M059J (cell line): ENCODE data around the gene RND1. TPM values are rescaled to one million over a fixed set of nuclear protein-coding genes. Genes with fewer than 3 reads are reported as not detected.
A peak's percentile ranks its signal among the peaks of the same experiment; 100 is the strongest.
"Not testable (repeated sequence)": the region's sequence is repeated elsewhere in the genome, so short reads cannot be mapped to it uniquely, and the experiment has no call there.

ENCODE experiments used
- DNase-seq: peaks from one replicate; pipeline ENCODE4 v3.0.0-alpha.2; 2012; ENCODE audit warnings: low read depth
- total RNA-seq: library from RNA; depleted of rRNA; stranded (reverse); fragments of >200 nt; shearing (Covaris generic); gene quantifications from 2 replicates; pipeline ENCODE4 v1.2.3, GENCODE V29; 2014

Gene RND1
- total RNA-seq, 1 experiment from 2014 or later: 0.20 TPM

DNA sequence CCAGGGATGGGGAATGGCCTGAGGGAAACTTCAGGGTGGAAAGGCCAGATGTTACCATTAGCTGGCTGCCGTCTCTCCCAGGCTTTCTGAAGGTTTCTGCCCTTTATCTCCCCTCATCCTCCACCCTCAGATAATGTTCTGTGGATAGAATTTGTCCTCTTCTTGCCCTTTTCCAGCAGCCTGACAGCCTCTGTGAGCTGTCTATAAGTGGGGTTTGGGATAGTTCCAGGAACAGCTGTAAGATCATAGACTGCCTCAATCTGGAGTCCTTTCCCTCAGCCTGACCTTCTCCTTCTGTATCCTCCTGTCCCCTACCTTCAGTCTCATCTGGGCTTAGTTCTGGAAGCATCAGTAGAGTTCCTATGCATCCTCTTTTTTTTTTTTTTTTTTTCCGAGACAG, 2.8 kb upstream of the RND1 start:
- DNase-seq: no peak

GRCh38 chr12:48866052-48866711, 512 bp upstream of the RND1 start:
- DNase-seq: no peak

DNA sequence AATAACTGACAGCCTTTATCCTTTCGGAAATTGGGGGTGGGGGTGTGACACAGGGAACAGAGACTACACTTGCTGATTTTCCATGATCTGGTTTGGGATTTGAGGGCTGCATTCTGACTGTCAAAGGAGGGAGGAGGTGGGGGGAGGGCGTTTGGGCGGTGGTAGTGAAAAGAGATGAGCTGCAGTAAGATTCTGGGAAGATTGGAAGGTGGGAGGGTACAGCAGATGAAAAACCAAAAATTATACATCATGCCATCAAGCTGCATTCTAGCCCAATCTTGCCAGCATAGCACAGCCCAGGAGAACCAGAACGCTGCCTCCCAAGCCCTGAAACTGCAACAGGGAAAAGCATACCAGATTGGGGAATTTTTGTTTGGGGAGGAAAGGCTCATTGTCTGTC, 2.4 kb downstream of the RND1 start:
- DNase-seq: no peak

DNA sequence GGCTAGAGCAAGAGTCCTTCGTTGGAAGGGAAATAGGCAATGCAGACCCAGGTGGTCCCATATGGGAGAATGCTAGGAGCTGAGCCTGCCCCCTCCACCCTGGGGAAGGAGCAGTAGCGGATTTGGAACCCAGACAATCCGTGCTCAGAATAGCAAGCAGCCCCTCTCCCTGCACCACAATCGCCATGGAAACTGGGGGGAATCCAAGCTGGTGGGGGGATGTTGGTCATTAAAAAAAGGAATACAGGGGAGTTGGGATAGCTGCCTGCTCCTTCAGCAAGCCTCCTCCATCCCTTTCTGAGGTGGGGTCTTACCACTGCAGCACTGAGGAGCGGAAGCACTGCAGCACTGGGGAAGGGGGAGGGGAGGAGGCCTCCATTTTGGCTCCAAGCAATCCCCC, 2.9 kb downstream of the RND1 start:
- DNase-seq: no peak

DNA sequence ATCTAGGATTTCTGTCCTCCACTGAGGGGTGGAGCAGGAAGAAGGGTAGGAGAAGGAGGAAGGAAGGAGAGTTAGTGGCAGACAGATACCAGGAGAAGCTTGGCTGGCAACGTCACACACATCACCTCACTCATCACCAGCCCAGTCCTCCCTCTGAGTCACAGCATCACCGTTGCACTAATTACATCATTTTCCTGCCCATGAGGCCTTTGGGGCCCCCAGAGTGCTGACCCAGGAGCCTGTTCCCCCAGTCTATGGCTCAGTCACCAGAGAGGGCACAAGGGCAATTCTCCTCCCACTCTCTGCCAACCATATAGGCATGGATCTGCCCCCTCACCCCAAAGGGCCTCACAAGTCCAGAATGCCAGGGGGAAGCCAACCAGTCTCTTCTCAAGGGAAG, 4.6 kb downstream of the RND1 start:
- no peak for DNase-seq

DNA sequence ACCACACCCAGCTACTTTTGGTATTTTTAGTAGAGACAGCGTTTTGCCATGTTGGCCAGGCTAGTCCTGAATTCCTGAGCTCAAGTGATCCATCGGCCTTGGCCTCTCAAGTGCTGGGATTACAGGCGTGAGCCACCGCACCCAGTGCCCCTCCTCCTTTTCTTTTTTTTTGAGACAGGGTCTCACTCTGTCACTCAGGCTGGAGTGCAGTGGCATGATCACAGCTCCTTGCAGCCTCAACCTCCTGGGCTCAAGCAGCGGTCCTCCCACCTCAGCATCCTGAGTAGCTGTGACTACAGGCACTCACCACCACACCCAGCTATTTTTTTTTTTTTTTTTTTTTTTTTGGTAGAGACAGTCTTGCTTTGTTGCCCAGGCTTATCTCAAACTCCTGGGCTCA, 5.4 kb downstream of the RND1 start:
- not testable (repeated sequence) for DNase-seq

DNA sequence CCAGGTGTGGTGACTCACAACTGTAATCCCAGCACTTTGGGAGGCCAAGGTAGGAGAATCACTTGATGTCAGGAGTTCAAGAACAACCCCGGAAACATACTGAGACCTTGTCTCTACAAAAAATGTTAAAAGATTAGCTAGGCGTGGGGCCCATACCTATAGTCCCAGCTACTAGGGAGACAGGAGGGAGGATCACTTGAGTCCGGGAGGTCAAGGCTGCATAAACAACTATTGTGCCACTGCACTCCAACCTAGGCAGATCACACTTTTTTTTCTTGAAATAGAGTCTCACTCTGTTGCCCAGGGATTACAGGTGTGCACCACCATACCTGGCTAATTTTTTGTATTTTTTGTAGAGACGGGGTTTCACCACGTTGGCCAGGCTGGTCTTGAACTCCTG, 6.1 kb downstream of the RND1 start:
- DNase-seq: no peak

GRCh38 chr12:48858043-48858442, 7.6 kb downstream of the RND1 start:
- no peak for DNase-seq

DNA sequence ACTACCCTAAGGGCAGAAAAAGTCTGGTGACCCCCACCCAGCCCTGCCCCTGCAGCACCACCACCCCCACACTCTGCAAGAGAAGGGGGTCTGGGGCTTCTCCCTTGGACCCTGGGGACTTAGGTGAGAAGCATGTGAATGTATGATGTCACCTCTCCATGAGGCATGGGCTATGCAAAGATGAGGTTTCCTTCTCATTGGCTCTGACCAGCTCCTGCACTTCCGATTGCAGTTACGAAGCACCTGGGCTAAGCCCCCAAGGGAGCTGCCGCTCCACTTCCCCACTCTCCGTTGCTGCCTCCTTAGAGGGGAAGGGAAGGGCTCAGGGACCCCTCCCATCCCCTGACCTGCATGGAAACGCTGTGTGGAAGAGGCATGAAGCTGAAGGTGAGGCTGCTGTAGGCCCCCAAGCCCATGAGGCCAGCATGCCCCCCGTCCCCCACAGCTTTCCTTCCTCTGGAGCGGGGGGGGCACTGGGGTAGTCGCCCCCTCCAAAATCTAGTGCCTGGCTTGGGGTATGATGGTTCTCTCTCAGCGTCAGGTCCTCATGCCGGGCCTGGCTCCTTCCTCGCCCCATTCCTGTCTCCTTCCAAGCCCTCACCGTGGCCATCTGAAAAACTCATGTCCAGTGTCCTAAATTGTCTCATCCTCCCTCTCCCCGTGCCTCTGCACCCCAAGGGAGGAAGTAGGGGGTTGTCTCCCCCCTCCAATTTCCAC, 8.2 kb downstream of the RND1 start:
- DNase-seq: no peak

- no peak for DNase-seq
Observed at GRCh38 chr12:48856379-48856778, 9.3 kb downstream of the RND1 start.

GRCh38 chr12:48854932-48855331, 10.7 kb downstream of the RND1 start:
- DNase-seq: not testable (repeated sequence)

DNA sequence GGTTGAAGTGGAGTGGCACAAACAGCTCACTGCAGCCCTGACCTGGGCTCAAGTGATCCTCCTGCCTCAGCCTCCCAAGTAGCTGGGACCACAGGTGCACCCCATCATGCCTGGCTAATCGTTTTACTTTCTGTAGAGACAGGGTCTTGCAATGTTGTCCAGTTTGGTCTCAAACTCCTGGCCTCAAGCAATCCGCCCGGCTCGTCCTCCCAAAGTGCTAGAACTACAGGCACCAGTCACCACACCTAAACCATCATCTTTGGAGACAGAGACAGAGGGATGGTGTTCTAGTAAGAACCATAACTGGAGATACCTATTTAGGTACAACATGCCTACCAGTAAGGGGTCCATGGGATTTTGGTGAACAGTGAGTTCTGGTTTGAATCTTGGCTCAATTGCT, 11.2 kb downstream of the RND1 start:
- DNase-seq: no peak

DNA sequence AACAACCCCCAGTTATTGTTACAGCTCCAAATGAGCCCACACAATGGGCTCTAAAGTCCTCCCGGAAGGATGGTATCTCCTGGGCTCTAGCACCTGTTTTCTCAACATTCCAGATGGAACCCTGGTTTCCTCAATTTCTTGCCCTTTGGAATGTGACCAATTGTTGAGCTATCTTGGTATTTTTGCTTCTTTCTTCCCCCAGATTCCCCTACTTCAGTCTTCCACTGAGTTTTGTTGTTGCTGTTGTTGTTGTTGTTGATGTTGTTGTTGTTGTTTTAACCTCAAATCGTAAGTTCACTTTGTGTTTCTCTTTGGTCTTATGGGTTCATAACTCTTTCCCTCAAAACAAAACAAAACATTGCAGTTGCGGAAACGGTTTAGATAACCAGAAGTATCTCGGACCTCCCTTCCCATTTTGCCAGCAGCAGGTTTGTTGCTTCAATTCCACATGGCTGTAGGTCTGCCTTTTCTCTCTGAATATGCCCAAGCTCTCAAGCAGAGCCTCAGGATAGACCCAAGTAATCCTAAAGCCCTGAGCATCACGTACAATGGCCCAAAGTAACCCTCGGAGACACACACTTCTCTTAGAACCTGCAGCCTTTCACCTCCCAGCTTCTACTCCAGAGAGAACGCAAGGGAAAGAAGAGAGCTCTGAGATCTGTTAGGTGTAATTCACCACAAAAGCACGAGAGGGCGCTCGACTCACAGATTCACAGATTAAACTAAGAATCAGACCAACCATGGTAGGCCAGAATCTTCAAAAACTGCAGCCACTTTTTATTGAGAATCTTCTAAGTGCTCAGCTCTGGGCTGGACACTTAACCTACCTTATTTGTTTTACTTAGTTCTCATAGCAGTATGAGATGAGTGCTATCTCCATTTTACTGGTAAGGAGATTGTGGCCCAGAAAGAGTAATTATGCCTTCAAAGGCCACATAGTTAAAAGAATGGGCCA, 12.7 kb downstream of the RND1 start:
- DNase-seq: peak; percentile 90

GRCh38 chr12:48851883-48852733, 13.6 kb downstream of the RND1 start, which contains the start of gene DDX23:
TSS of gene DDX23 (minus strand) at chr12:48852163. CDS start at chr12:48845782, 6,381 bp downstream.
- DNase-seq: peak; percentile 98

GRCh38 chr12:48842021-48842420, 23.6 kb downstream of the RND1 start:
- not testable (repeated sequence) for DNase-seq

- DNase-seq: no peak
Observed at GRCh38 chr12:48838048-48838447, 27.6 kb downstream of the RND1 start.

DNA sequence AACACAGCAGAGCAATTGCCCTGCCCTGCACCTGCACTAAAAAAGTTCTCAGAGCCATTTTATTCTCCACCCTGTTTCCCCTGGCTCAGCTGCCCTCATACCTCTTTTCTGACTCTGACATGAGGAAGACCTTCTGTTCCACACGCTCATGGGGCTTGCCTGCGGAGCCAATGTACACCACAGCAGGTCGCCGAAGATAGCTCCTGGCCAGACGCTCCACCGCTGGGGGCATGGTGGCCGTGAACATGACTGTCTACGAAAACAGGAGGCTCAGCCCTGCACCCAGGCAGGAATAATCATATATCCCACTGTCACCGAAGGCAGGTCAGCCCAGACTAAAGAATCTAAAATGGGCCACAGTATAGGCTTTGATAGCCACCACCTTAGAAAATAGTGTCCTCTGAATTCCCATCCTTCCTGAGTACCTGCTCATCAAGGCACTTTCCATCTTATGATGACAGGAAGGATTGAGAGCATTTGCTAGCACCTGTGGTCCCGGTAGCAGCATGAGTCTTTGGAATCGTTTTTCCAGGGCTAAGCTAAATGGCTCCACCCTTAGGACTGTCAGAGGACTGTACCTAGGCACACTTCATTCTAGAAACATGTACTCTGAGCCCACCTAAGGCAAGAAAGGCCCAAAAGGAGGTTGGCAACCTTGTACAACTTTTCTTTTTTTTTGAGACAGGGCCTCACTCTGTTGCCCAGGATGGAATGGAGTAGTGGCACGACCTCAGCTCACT, 33.2 kb downstream of the RND1 start:
- no peak for DNase-seq

GRCh38 chr12:48831257-48831656, 34.4 kb downstream of the RND1 start:
- no peak for DNase-seq

- DNase-seq: no peak
Observed at GRCh38 chr12:48828841-48829575, 36.7 kb downstream of the RND1 start.

GRCh38 chr12:48828293-48828692, 37.4 kb downstream of the RND1 start:
- no peak for DNase-seq
